HUES64 (cell line): ENCODE results near the gene GMDS.

Source experiments
- H3K27ac ChIP-seq: 2 replicates; pipeline ENCODE4 v1.7.0; 2013; ENCODE audit warnings: low read depth, low read length, inconsistent platforms
- H3K27me3 ChIP-seq: 2 replicates; pipeline ENCODE4 v1.6.1; 2013; ENCODE audit warnings: mild to moderate bottlenecking, low read length; ENCODE audit not compliant: insufficient read depth
- H3K36me3 ChIP-seq: 2 replicates; pipeline ENCODE4 v1.6.1; 2013; ENCODE audit warnings: mild to moderate bottlenecking, low read length; ENCODE audit not compliant: insufficient read depth
- H3K4me1 ChIP-seq: 2 replicates; pipeline ENCODE4 v1.6.1; 2013; ENCODE audit warnings: mild to moderate bottlenecking, low read length, moderate library complexity; ENCODE audit not compliant: insufficient read depth
- H3K4me3 ChIP-seq: 2 replicates; pipeline ENCODE4 v1.5.1; 2013; ENCODE audit warnings: mild to moderate bottlenecking, low read length, moderate library complexity
- H3K9ac ChIP-seq: 2 replicates; pipeline ENCODE4 v1.6.1; 2013; ENCODE audit warnings: mild to moderate bottlenecking, low read depth, low read length
- H3K9me3 ChIP-seq: 2 replicates; pipeline ENCODE4 v1.6.1; 2013; ENCODE audit warnings: low read depth, low read length; ENCODE audit not compliant: insufficient read depth
- WGBS: fragments of 150-250, 120-280 bp; methylation state at CpG from one replicate; pipeline ENCODE4 v1.1.7; 2013; ENCODE audit warnings: missing lambda C conversion rate; 5-methylcytosine and 5-hydroxymethylcytosine counted together

The GMDS gene

GRCh38 chr6:2188397-2188796 lies 57.0 kb downstream of the GMDS start:
- Histone ChIP-seq H3K4me1 (peaks cover 15% of the 10 kb centered on the region), H3K9me3 (0 out of 2 replicates have a peak, but pooled peaks cover 5% of the 10 kb centered on the region), H3K27ac (no peak overlapping the region), H3K9ac (no peak overlapping the region), H3K27me3 (no peaks in the 10 kb centered on the region), H3K36me3 (no peaks in the 10 kb centered on the region), H3K4me3 (no peak overlapping the region)
- 94% methylated on average over 5 of the region's 5 CpGs for WGBS

GRCh38 chr6:2187826-2188225 lies 57.6 kb downstream of the GMDS start:
- no peak overlapping the region for H3K4me3 ChIP-seq
- no peaks in the 10 kb centered on the region for H3K27me3 ChIP-seq
- peaks cover 15% of the 10 kb centered on the region for H3K4me1 ChIP-seq
- 0 out of 2 replicates have a peak, but pooled peaks cover 5% of the 10 kb centered on the region for H3K9me3 ChIP-seq
- 81% methylated on average over 3 of the region's 3 CpGs for WGBS
- H3K27ac ChIP-seq = no peak overlapping the region; the same call in 1 of the 2 replicates
- no peak overlapping the region for H3K9ac ChIP-seq
- H3K36me3 ChIP-seq = no peaks in the 10 kb centered on the region

- Histone ChIP-seq H3K9ac (no peak overlapping the region), H3K27ac (no peak overlapping the region), H3K4me3 (no peak overlapping the region), H3K9me3 (no peaks in the 10 kb centered on the region), H3K36me3 (no peaks in the 10 kb centered on the region), H3K27me3 (no peaks in the 10 kb centered on the region), H3K4me1 (peaks cover 15% of the 10 kb centered on the region)
- WGBS = 94% methylated on average over 3 of the region's 4 CpGs
These were observed 58.9 kb downstream of the GMDS start for GRCh38 chr6:2186516-2186915.

GRCh38 chr6:2185466-2185865 lies 59.9 kb downstream of the GMDS start:
- Histone ChIP-seq H3K27me3 (no peaks in the 10 kb centered on the region), H3K36me3 (no peaks in the 10 kb centered on the region), H3K9me3 (no peaks in the 10 kb centered on the region), H3K27ac (no peak overlapping the region), H3K9ac (no peak overlapping the region), H3K4me3 (no peak overlapping the region), H3K4me1 (peaks cover 15% of the 10 kb centered on the region)
- WGBS = 91% methylated on average over 2 of the region's 2 CpGs

GRCh38 chr6:2184700-2185455 lies 60.5 kb downstream of the GMDS start:
- WGBS = 94% methylated on average over 7 of the region's 7 CpGs
- Histone ChIP-seq H3K36me3 (no peaks in the 10 kb centered on the region), H3K27ac (no peak overlapping the region), H3K9ac (no peak overlapping the region), H3K9me3 (no peaks in the 10 kb centered on the region), H3K4me3 (no peak overlapping the region), H3K27me3 (no peaks in the 10 kb centered on the region), H3K4me1 (peaks cover 15% of the 10 kb centered on the region)

- Histone ChIP-seq H3K9ac (no peak overlapping the region), H3K4me1 (peaks cover 14% of the 10 kb centered on the region), H3K4me3 (no peak overlapping the region), H3K9me3 (no peaks in the 10 kb centered on the region), H3K27me3 (no peaks in the 10 kb centered on the region), H3K27ac (no peak overlapping the region), H3K36me3 (no peaks in the 10 kb centered on the region)
- 100% methylated on average over 1 of the region's 1 CpG for WGBS
These were observed 61.7 kb downstream of the GMDS start for GRCh38 chr6:2183752-2184151.

GRCh38 chr6:2183246-2183645 lies 62.2 kb downstream of the GMDS start:
- Histone ChIP-seq H3K9me3 (0 out of 2 replicates have a peak, but pooled peaks cover 1% of the 10 kb centered on the region), H3K27ac (no peak overlapping the region), H3K9ac (no peak overlapping the region), H3K36me3 (no peaks in the 10 kb centered on the region), H3K4me1 (peaks cover 10% of the 10 kb centered on the region), H3K27me3 (no peaks in the 10 kb centered on the region), H3K4me3 (no peak overlapping the region)

- Histone ChIP-seq H3K36me3 (no peaks in the 10 kb centered on the region), H3K27me3 (no peaks in the 10 kb centered on the region), H3K4me1 (0 out of 2 replicates have a peak, but pooled peaks cover 2% of the 10 kb centered on the region), H3K9me3 (0 out of 2 replicates have a peak, but pooled peaks cover 5% of the 10 kb centered on the region), H3K4me3 (no peak overlapping the region), H3K27ac (no peak overlapping the region), H3K9ac (no peak overlapping the region)
- 93% methylated on average over 1 of the region's 1 CpG for WGBS
These were observed 63.2 kb downstream of the GMDS start for GRCh38 chr6:2182251-2182650.

GRCh38 chr6:2181567-2181966 lies 63.8 kb downstream of the GMDS start:
- Histone ChIP-seq H3K4me3 (no peak overlapping the region), H3K4me1 (no peaks in the 10 kb centered on the region), H3K36me3 (no peaks in the 10 kb centered on the region), H3K9ac (no peak overlapping the region), H3K27me3 (no peaks in the 10 kb centered on the region), H3K27ac (no peak overlapping the region), H3K9me3 (0 out of 2 replicates have a peak, but pooled peaks cover 5% of the 10 kb centered on the region)
- WGBS = 95% methylated on average over 2 of the region's 2 CpGs

- Histone ChIP-seq H3K9ac (no peak overlapping the region), H3K4me3 (no peak overlapping the region)
These were observed 65.5 kb downstream of the GMDS start for GRCh38 chr6:2179950-2180349.

GRCh38 chr6:2179241-2179640 lies 66.2 kb downstream of the GMDS start:
- H3K4me1 ChIP-seq = no peaks in the 10 kb centered on the region
- 0 out of 2 replicates have a peak, but pooled peaks cover 5% of the 10 kb centered on the region for H3K9me3 ChIP-seq
- H3K36me3 ChIP-seq = no peaks in the 10 kb centered on the region
- no peak overlapping the region for H3K9ac ChIP-seq
- no peak overlapping the region for H3K27ac ChIP-seq
- no peak overlapping the region for H3K4me3 ChIP-seq
- whole genome bisulfite sequencing = 93% methylated on average over 1 of the region's 1 CpG
- H3K27me3 ChIP-seq = no peaks in the 10 kb centered on the region

More at GRCh38 chr6:2179950-2180349, 65.5 kb downstream of the GMDS start:
- Histone ChIP-seq H3K4me1 (no peaks in the 10 kb centered on the region), H3K36me3 (no peaks in the 10 kb centered on the region), H3K27ac (no peak overlapping the region), H3K27me3 (no peaks in the 10 kb centered on the region), H3K9me3 (0 out of 2 replicates have a peak, but pooled peaks cover 5% of the 10 kb centered on the region)
